Measurements from ENCODE around the gene DCAKD. TPM values are rescaled to one million over a fixed set of nuclear protein-coding genes. Genes with fewer than 3 reads are reported as not detected.

DCAKD gene
- total and polyA plus RNA-seq, 2 of the 8 experiments (the other 6 are each of a cell fraction or from before 2014, with no cell fraction given), result 35.6 to 52.9 TPM

DNA sequence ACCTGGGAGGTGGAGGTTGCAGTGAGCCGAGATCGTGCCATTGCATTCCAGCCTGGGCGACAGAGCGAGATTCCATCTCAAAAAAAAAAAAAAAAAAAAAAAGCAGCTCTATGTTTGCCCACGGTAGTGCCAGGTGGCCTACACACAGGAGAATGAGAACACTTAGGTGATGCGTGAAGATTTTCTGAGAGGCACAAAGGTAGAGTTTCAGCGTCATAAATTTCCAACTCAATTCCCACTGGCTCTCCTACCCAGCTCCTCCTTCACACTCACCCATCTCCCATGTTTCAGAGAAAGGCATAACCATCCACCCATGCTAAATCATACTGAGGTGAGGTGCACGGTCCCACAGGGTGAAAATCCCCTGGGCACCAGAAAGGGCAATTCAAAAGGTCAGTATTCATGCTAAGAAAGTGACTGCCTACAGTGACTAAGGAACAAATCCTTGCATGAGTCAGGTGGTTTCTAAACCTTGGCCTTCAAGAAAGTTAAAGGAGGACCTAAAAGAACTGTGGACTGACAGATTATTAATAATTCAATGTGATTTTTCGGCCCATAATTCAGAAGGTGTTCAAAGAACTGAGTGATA, 4.8 kb downstream of the DCAKD start:
- H2BK12ac ChIP-seq (ENCODE audit: low read depth, low read length), result peak overlapping the region; percentile 2; the same call in 1 of the 2 replicates
- H4K91ac ChIP-seq (replicated peaks; ENCODE audit: insufficient read length, low read length), result no peak overlapping the region
- no peaks in the 10 kb centered on the region for H3K9me3 ChIP-seq (ENCODE audit: insufficient read depth in 2 of 2, low read depth in 1 of 2, low read length in 1 of 2)
- ChIA-PET CTCF (ENCODE audit: partially characterized antibody) (interaction anchor here (0.6 to 2.3 kb wide), 6 partner anchors 25 to 208 kb away, joined by 3 to 6 read pairs (median 5); no protein-coding TSS in a partner anchor), POLR2A (ENCODE audit: partially characterized antibody) (interaction anchor here (0.6 to 1.3 kb wide), 5 partner anchors 12 to 728 kb away, joined by 3 to 6 read pairs (median 3); partner anchors contain the start of gene NMT1)
- no peak overlapping the region for H3K56ac ChIP-seq (replicated peaks; ENCODE audit: insufficient read length, low read depth, low read length)
- no peaks in the 10 kb centered on the region; a peak in 2 of 8 replicates for H3K36me3 ChIP-seq (ENCODE audit: control insufficient read depth in 2 of 4, insufficient read depth in 4 of 4, low read length in 3 of 4)
- peaks cover 0 to 3% (median 3%) of the 10 kb centered on the region in 4 experiments; a peak in 3 of 7 replicates for H3K4me1 ChIP-seq (replicated peaks in 1 of 4; ENCODE audit: control insufficient read depth in 3 of 4, insufficient read depth in 4 of 4, low read length in 3 of 4)
- 95% methylated on average over 6 of the region's 9 CpGs; no CpG with 5 or more reads in 1 of the 2 experiments for WGBS, 2 experiments (ENCODE audit: extremely low coverage in 1 of 2, insufficient coverage in 1 of 2, insufficient read length in 1 of 2, insufficient replicate concordance in 2 of 2, low coverage in 1 of 2, low lambda C conversion rate in 2 of 2, missing lambda C conversion rate in 1 of 2)
- no peaks in the 10 kb centered on the region for H3K27me3 ChIP-seq (replicated peaks in 1 of 4; ENCODE audit: control insufficient read depth in 3 of 4, extremely low read depth in 1 of 4, insufficient read depth in 3 of 4, low read length in 3 of 4)
- no peak overlapping the region for H2AK5ac ChIP-seq (ENCODE audit: low read depth, low read length)
- H2BK120ac ChIP-seq (replicated peaks; ENCODE audit: low read depth, low read length), result no peak overlapping the region
- no peak overlapping the region for H2BK15ac ChIP-seq (ENCODE audit: low read length)
- H2AFZ ChIP-seq (ENCODE audit: low read length), result no peak overlapping the region
- H3K18ac ChIP-seq (ENCODE audit: extremely low read depth, low read length), result no peak overlapping the region
- no peak overlapping the region for H3K23ac ChIP-seq (ENCODE audit: insufficient read length)
- FAIRE-seq (no peak), DNase-seq (ENCODE audit: low read depth in 1 of 2, low spot score in 2 of 2) (no peak)
- no peak overlapping the region; the same call in 1 of the 2 replicates for H3K27ac ChIP-seq (ENCODE audit: low read depth, low read length)
- H4K5ac ChIP-seq (ENCODE audit: insufficient read length, low read depth, low read length), result peak overlapping the region; percentile 50
- H3K4ac ChIP-seq (replicated peaks; ENCODE audit: insufficient read length, low read depth, low read length), result no peak overlapping the region
- peaks cover 0 to 2% of the 10 kb centered on the region in 2 experiments for H4K20me1 ChIP-seq (replicated peaks in 1 of 2; ENCODE audit: control insufficient read depth in 1 of 2, insufficient read depth in 2 of 2, low read length in 2 of 2)
- no peak overlapping the region for H3K9ac ChIP-seq (replicated peaks in 1 of 4; ENCODE audit: extremely low read depth in 1 of 4, low read depth in 3 of 4, low read length in 3 of 4)
- no peak overlapping the region for H2BK20ac ChIP-seq (ENCODE audit: low read length)
- peak overlapping the region; percentile 29; the same call in 1 of the 2 replicates for H2BK5ac ChIP-seq (ENCODE audit: low read depth, low read length)
- H3K23me2 ChIP-seq (ENCODE audit: low read depth, low read length), result peaks cover 8% of the 10 kb centered on the region
- H3K79me1 ChIP-seq (ENCODE audit: low read depth, low read length), result peaks cover 3% of the 10 kb centered on the region; the same call in 1 of the 2 replicates
- no peak overlapping the region for H3K4me3 ChIP-seq (ENCODE audit: extremely low read depth in 1 of 4, insufficient read depth in 2 of 4, low read depth in 3 of 4, low read length in 4 of 4)
- peaks cover 0 to 37% of the 10 kb centered on the region in 2 experiments; a peak in 2 of 4 replicates for H3K79me2 ChIP-seq (ENCODE audit: control insufficient read depth in 1 of 2, insufficient read depth in 2 of 2, low read length in 2 of 2)
- no peak overlapping the region for H3K14ac ChIP-seq (ENCODE audit: insufficient read length)
- H4K8ac ChIP-seq (ENCODE audit: extremely low read depth, insufficient read depth, low read length), result no peak overlapping the region
- H3K4me2 ChIP-seq (ENCODE audit: insufficient read depth in 1 of 2, low read depth in 2 of 2, low read length in 2 of 2), result no peak overlapping the region
- TF ChIP-seq BACH1 (IDR thresholded peaks at IDR 0.05; ENCODE audit: low read length) (peak; percentile 78), POLR2A (IDR thresholded peaks at IDR 0.05; ENCODE audit: control extremely low read depth in 1 of 2, low read depth in 2 of 2, low read length in 2 of 2) (no peak), TBP (IDR thresholded peaks at IDR 0.05; ENCODE audit: low read depth, low read length) (no peak), SIX5 (IDR thresholded peaks at IDR 0.05; ENCODE audit: low read depth, low read length) (no peak), TAF7 (optimal IDR thresholded peaks at IDR 0.05; ENCODE audit: borderline replicate concordance, low read depth, low read length) (no peak), CHD2 (IDR thresholded peaks at IDR 0.05; ENCODE audit: low read length) (no peak), CREB1 (IDR thresholded peaks at IDR 0.05) (no peak), SIRT6 (IDR thresholded peaks at IDR 0.05; ENCODE audit: low read length) (no peak), FOSL1 (IDR thresholded peaks at IDR 0.05; ENCODE audit: insufficient read depth, low read depth, low read length) (no peak), CTBP2 (IDR thresholded peaks at IDR 0.05; ENCODE audit: borderline replicate concordance, insufficient read depth, insufficient read length, low read length) (no peak), RBBP5 (IDR thresholded peaks at IDR 0.05; ENCODE audit: borderline replicate concordance, low read depth, low read length) (no peak), MAFK (IDR thresholded peaks at IDR 0.05; ENCODE audit: low read depth, low read length) (peak; percentile 28; the same call in 1 of the 2 replicates), JUN (IDR thresholded peaks at IDR 0.05; ENCODE audit: low read depth, low read length) (no peak)
- TF ChIP-seq, protein P1, sequence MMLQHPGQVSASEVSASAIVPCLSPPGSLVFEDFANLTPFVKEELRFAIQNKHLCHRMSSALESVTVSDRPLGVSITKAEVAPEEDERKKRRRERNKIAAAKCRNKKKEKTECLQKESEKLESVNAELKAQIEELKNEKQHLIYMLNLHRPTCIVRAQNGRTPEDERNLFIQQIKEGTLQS (IDR thresholded peaks at IDR 0.05; ENCODE audit: insufficient read depth, low read depth, low read length), result no peak
